Kidney epithelial cell (primary cell): Measurements from ENCODE around the gene EIF4G2. TPM values are rescaled to one million over a fixed set of nuclear protein-coding genes. Genes with fewer than 3 reads are reported as not detected.

Experiments
- DNase-seq: peaks from one replicate; pipeline ENCODE4 v3.0.0-alpha.2; 2010; ENCODE audit warnings: low read depth
- H3K27me3 ChIP-seq: 2 replicates; pipeline ENCODE4 v1.6.0; 2011; ENCODE audit warnings: low read length; ENCODE audit not compliant: control insufficient read depth, insufficient read depth
- H3K36me3 ChIP-seq: 2 replicates; pipeline ENCODE4 v1.5.1; 2011; ENCODE audit warnings: low read length; ENCODE audit not compliant: control insufficient read depth, insufficient read depth
- H3K4me3 ChIP-seq: 2 replicates; pipeline ENCODE4 v1.5.1; 2011; ENCODE audit warnings: low read depth, mild to moderate bottlenecking, control low read depth, low read length
- CTCF ChIP-seq: IDR thresholded peaks from 2 replicates; pipeline ENCODE4 v1.5.1; 2011; ENCODE audit warnings: mild to moderate bottlenecking, moderate library complexity, low read length, control low read depth, inconsistent platforms; ENCODE audit not compliant: insufficient read depth, poor library complexity, severe bottlenecking
- total RNA-seq: library from RNA; depleted of rRNA; stranded (reverse); fragments of >200 nt; gene quantifications from 2 replicates; pipeline ENCODE4 v1.2.3, GENCODE V29; 2015

EIF4G2 gene
- total RNA-seq, 1 donor from 2014 or later = 813 TPM

- no peak for TF ChIP-seq CTCF
- H3K36me3 ChIP-seq = no peaks in the 10 kb centered on the region
- no peaks in the 10 kb centered on the region for H3K27me3 ChIP-seq
- no peak overlapping the region for H3K4me3 ChIP-seq
- no peak for DNase-seq
These were observed 24.2 kb downstream of the EIF4G2 start for GRCh38 chr11:10784232-10785145.

GRCh38 chr11:10780040-10780439 is 28.7 kb downstream of the EIF4G2 start:
- H3K4me3 ChIP-seq = no peak overlapping the region
- no peaks in the 10 kb centered on the region for H3K36me3 ChIP-seq
- DNase-seq = no peak
- TF ChIP-seq CTCF = no peak
- no peaks in the 10 kb centered on the region for H3K27me3 ChIP-seq

GRCh38 chr11:10779086-10779485 is 29.6 kb downstream of the EIF4G2 start:
- H3K27me3 ChIP-seq = no peaks in the 10 kb centered on the region
- no peak for TF ChIP-seq CTCF
- no peak overlapping the region for H3K4me3 ChIP-seq
- peaks cover 2% of the 10 kb centered on the region for H3K36me3 ChIP-seq
- no peak for DNase-seq

GRCh38 chr11:10778217-10778970 is 30.3 kb downstream of the EIF4G2 start:
- DNase-seq = no peak
- TF ChIP-seq CTCF = no peak
- H3K36me3 ChIP-seq = peaks cover 2% of the 10 kb centered on the region

GRCh38 chr11:10777806-10778205 is 30.9 kb downstream of the EIF4G2 start:
- Histone ChIP-seq H3K4me3 (no peak overlapping the region), H3K27me3 (no peaks in the 10 kb centered on the region), H3K36me3 (peaks cover 2% of the 10 kb centered on the region)
- no peak for TF ChIP-seq CTCF
- DNase-seq = no peak

More at GRCh38 chr11:10778217-10778970, 30.3 kb downstream of the EIF4G2 start:
- no peaks in the 10 kb centered on the region for H3K27me3 ChIP-seq
- H3K4me3 ChIP-seq = no peak overlapping the region
